Stimulated activated CD8-positive, alpha-beta memory T cell treated with anti-CD3 and anti-CD28 coated beads, Interleukin-2, amount 100 ng/mL, for 1 hour (primary cell): ENCODE measurements around the gene ADGRA1.
"Not testable (repeated sequence)": the region's sequence is repeated elsewhere in the genome, so short reads cannot be mapped to it uniquely, and the experiment has no call there.

Source experiments
- DNase-seq, 2 donors: peaks; one replicate each; pipeline ENCODE4 v3.0.0-alpha.2; 2020; ENCODE audit warnings: low read depth in 2 of 2

ADGRA1 gene

GRCh38 chr10:133096616-133097269 is 9.0 kb downstream of the ADGRA1 start:
- no peak for DNase-seq

DNA sequence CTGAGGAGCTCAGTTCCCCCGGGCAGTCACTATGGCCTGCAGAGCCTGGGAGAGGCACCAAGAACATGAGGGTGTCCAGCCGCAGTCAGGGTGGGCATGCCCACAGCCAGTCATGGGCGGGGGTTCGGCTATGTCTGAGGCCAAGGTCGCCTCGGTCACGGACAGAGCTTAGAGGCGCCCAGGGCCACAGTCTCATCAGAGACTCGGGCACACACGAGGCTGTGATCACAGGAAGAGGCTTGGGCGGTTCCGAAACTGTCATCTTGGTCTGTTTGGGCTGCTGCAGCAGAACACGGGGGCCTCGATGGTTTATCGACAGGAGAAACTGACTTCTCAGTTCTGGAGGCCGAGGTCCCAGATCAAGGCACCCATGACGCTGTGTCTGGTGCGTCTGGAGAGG is 9.7 kb downstream of the ADGRA1 start:
- no peak for DNase-seq

DNA sequence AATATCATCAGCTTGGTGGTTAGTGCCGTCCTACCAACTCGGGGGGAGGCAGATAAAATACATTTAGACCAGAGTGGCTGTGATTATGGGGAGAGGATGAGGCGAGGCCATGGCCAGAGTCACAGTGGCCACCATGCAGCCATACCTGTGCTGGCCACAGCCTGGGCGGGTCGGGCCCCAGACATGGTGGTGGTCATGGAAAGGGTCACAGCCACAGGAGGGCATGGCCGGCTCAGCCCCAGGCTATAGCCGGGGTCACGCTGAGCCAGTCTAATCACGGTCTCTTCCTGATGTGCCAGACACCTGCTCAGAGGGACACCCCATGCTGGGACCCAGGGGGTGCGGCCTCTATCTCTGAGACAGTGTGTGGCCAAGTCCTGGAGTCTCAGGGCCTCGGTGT is 10.2 kb downstream of the ADGRA1 start:
- no peak for DNase-seq

DNA sequence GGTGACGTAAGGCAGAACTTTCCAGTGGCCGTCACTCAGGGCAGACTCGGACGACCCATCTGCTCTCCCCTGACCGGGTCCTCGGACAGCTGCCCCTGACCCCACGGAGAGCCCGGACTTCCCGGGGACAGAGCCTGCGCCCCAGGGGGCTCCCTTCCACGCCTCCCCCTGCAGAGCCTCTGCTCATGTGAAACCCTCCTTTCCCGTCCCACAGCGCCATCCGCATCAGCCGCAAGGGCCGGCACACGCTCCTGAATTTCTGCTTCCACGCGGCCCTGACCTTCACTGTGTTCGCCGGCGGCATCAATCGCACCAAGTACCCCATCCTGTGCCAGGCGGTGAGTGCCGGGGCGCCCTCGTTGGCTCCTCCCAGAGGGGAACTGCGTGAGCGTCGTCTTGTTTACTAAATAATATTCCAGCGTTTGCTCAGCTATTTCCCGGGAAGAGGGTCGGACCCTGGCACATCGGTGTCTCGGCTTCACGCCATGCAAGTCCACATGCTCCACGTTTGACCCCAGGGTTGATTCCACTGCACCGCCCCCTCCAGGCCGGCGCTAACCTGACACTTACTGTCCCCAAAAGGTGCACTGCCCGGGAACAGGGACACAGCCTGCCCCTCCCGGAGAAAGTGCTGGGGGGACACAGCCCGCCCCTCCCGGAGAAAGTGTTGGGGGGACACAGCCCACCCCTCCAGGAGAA is 10.9 kb downstream of the ADGRA1 start:
- no peak for DNase-seq

DNA sequence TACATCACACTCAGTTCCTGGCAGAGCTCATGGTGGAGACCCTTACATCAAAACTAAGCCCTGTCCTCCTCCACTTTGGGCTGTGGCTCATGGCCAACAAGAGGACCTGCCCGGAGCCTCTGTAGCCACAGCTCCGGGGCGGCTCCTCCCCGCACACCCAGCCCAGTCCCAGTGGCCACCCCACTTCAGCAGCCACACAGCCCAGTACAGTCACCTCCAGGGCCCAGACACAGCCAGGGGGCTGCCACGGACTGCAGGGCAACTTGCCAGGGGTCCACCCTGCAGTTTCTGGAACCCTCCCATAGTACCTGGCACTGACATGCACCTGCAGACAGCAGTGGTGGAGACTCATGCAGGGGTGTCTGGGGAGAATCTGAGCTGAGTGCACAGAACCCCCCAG is 11.8 kb downstream of the ADGRA1 start:
- DNase-seq: no peak

GRCh38 chr10:133100186-133100585 is 12.5 kb downstream of the ADGRA1 start:
- no peak for DNase-seq

DNA sequence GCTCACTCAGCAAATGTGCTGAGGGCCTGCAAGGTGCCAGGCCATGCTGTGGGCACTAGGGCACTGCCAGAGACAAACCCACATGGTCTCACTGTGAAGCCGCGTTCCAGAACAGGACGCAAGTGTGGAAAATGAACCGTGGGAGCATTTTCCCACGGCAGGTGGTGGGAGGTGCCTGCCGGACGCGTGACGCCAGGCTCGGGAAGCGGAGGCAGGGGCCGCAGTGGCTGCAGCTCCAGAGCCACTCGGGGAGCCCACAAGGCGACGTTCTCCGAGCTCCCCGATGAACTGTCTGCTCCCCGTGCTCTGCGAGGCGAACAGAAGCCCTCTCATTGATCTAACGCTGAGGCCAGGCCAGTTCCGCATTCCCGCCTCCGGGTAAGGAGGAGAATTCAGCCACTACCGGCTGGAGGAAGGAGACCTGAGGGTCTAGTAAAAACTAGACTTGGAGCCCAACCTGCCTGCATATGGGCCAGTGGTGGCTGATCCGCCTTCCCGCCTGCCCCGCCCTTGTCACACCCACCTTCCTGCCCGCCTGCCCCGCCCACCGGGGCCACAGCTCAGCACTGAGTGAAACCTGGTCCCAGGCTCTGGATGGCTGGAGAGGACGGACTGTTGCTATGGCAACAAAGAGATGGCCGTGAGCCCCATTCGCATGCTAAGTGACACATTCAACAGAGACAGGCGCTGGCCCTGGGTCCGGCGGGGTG is 13.1 kb downstream of the ADGRA1 start:
- no peak for DNase-seq

DNA sequence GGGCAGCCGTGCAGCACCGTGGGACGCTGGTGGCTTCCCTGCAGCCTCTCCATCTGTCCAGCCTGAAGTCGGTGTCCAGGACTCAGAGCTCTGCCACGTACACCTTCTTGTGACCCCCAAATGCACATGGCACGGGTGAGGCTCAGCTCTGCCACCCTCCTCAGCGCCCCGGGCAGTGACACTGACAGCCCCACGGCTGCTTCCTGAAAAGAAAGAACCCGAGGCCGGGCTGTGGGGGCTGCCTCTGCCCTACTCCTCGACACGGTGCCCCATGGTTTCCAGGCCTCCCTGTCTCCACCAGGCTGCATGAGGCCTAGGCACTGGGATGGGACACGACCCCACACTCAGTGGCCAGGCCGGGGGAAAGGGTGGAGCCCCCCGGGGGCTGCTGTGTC is 13.7 kb downstream of the ADGRA1 start:
- no peak for DNase-seq

DNA sequence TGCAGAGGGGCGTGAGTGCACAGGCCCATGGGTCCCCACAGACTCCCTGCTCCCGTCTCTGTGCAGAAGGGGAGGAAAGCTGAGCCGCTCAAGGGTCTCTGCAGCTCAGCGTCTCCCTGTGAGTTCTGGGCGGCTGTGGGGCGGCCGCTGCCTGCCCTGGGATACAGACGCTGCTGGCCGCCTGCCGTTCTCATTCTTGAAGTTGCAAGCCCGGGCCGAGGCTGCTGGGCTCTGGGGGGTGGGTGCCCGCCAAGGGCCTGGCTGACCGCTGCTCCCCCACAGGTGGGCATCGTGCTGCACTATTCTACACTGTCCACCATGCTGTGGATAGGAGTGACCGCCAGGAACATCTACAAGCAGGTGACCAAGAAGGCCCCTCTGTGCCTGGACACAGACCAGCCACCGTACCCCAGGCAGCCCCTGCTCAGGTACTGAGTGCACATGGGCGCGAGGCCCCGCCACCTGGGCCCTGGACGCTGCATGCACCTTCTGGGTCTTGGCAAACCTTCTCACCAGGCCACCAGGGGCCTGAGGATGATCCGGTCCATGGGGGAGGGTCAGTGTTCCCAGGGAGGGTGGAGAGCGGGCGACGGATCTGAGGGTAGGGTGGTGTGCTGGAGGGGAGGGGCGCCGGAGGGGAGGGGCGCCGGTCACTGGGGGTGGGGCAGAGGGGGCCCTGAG is 14.8 kb downstream of the ADGRA1 start:
- DNase-seq: no peak

GRCh38 chr10:133103311-133103910 is 15.7 kb downstream of the ADGRA1 start:
- no peak for DNase-seq

DNA sequence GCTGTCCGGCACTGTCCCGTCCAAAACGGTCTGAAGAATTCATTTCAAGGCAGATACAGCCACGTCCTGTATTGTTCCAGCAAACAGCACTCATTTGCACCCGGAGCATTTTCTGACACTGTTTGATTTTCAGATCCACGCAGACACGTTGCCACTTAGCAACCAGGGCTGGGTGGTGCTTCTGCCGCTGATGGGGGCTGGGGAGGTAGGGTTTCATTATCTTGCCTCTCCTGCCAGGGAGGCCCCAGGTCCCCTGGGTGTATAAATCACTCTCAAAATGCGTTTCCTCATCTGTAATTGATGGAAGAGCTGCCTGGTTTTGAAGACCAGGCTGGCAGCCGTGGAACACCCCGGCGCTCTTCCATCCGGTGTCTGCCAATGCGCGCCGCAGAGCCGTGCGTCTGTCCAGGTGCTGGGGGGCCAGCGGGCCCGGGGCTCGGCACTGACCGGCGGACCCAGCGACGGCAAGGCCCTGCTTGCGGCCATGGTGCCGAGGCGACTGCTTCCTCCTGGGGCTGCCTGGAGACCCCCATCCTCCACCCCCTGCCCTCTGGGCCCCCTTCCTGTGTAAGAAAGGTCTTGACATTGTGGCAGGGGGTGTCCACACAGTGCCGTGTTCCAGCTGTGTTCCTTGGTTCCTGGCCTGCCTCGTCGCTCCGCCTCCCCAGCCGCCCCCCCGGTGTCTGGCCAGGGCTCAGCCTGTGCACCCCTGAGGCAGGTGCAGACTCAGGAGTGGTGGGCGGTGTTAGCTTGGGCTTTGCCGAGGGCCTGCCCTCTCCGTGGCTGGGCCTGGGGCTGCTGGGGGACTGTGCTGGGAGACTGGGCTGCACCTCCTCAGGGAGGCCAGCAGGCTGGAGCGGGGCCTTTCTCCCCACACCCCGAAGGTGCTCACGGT is 16.6 kb downstream of the ADGRA1 start:
- no peak for DNase-seq

DNA sequence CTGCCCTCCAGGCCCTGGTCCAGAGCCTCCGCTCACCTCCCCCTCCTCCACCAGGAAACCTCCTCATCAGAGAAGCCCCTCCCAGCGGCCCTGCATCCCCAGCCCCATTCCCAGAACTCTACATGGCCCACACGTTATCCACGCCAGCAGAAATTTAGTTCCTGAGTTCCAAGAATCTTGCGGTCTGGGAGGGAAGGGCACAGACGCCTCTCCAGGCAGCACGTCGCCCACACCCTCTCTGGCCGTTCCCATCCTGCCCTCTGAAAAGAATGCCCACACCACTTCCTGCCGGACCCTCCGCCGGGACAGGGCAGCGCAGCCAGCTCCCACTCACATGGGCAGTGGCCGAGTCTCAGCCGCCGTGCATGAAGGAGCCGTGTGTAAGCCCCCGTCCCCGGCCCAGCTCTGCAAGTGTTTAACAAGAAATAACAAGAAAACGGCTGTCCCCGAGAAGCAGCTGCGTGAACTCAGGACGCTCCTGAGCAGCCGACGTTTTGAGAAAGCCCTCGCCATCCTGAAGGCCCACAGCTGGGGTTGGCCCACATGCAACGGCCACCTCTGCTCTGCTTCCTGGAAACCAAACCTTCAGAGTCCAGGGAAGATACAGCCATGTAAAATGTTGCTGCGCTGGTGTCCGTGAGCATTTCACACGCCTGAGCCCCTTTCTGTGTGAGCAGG is 17.4 kb downstream of the ADGRA1 start:
- no peak for DNase-seq

GRCh38 chr10:133105686-133106390 is 18.1 kb downstream of the ADGRA1 start:
- DNase-seq: no peak

- DNase-seq: no peak
These were observed 18.8 kb downstream of the ADGRA1 start for GRCh38 chr10:133106516-133106915.

GRCh38 chr10:133107442-133107841 is 19.7 kb downstream of the ADGRA1 start:
- DNase-seq: no peak

- DNase-seq: no peak
These were observed 22.0 kb downstream of the ADGRA1 start for GRCh38 chr10:133109711-133110110.

- DNase-seq: no peak
These were observed 22.4 kb downstream of the ADGRA1 start for GRCh38 chr10:133110133-133110532.

GRCh38 chr10:133110609-133111275 is 23.0 kb downstream of the ADGRA1 start:
- no peak for DNase-seq

DNA sequence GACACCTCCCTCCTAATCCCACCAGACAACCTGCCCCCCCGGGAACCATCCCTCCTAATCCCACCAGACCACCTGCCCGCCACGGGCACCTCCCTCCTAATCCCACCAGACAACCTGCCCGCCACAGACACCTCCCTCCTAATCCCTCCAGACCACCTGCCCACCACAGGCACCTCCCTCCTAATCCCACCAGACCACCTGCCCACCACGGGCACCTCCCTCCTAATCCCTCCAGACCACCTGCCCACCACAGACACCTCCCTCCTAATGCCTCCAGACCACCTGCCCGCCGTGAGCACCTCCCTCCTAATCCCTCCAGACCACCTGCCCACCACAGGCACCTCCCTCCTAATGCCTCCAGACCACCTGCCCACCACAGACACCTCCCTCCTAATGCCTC is 23.9 kb downstream of the ADGRA1 start:
- not testable (repeated sequence) for DNase-seq
